22Rv1 (cell line): ENCODE data around the gene LSAMP.

Experiments
- CTCF ChIP-seq: fragments of 450-650 bp; IDR thresholded peaks from 2 replicates; pipeline ENCODE4 v1.5.1; 2017; ENCODE audit warnings: mild to moderate bottlenecking
- ZFX ChIP-seq: fragments of 450-650 bp; IDR thresholded peaks from 2 replicates; pipeline ENCODE4 v1.6.1; 2017; ENCODE audit warnings: antibody characterized with exemption, borderline replicate concordance

GRCh38 chr3:115921711-115922110, 523.6 kb downstream of the LSAMP start:
- TF ChIP-seq CTCF = no peak
- TF ChIP-seq ZFX = no peak
